ENCODE data around the gene EGLN1.

Gene EGLN1

DNA sequence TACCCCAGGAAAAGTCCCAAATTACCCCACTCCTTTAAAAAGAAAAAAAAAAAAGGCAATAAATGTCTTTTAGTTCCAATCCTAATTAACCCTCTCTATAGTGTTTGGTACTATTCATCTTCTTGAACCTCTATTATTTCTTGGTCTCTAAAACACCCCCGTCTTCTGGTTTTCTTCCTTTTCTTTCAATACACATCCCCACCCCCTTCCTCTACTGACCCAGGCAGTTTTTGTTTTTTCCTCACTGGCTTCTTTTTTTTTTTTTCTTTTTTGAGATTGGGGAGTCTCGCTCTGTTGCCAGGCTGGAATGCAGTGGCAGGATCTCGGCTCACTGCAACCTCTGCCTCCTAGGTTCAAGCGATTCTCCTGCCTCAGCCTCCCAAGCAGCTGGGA, 26.1 kb downstream of the EGLN1 start:
- DNase-seq = no peak

DNA sequence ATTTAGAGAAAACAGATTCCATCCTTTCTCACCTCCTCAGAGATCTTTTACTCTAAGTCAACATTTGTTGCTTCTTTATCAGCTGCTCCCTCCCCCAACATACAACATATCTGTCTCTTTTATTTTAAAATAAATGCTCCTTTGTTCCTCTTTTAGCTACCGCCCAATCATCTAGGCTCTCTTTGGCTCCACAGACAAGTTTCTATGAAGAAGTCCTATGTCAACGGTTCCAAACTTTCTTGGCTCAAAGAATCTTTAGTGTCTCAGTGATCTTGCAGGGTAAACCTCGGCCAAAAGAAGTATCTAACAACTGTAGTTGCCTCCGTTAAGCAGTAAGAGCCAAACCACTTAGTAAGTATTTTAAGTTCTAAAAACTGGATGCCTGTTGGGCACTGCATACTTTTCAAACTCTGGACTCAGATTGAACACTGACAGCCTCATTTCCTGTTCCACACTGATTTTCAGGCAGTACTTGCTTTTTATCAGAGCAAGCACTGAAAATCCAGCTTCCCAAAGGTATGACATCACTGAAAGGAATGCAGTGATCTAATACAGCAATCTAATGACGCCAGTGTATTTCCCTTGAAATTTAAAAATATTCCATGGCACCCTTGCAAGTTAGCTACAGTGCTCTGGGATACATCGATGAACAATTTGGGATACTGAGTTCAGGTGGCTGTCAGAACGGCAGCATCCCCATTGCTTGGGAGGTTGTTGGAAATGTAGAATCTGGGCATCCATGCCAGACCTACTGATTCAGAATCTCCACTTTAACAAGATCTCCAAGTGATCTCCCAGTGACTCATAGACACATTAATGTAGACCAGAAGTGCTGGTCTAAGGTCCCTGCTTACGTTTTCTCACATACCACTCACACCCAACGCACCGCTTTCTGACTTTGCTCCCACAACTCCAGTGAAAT, 26.8 kb downstream of the EGLN1 start:
- DNase-seq = no peak

DNA sequence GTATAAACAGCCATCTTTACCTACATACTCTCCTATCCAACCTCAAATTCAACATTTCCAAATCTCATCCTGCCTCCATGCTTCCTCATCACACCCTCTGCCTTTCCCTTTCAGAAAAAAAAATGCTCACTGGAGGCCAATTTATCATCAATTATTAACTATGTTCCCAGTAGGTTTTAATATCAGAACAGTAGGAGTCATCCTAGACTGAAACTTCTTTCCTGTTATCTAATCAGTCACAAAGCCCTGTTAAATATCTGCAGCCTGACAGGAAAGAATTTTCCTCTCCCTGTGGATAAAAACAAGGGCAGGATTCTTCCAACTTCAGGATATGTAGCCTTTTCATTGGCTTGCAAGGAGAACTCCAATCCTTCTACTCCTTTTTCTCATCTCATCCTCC, 28.4 kb downstream of the EGLN1 start:
- no peak for DNase-seq

DNA sequence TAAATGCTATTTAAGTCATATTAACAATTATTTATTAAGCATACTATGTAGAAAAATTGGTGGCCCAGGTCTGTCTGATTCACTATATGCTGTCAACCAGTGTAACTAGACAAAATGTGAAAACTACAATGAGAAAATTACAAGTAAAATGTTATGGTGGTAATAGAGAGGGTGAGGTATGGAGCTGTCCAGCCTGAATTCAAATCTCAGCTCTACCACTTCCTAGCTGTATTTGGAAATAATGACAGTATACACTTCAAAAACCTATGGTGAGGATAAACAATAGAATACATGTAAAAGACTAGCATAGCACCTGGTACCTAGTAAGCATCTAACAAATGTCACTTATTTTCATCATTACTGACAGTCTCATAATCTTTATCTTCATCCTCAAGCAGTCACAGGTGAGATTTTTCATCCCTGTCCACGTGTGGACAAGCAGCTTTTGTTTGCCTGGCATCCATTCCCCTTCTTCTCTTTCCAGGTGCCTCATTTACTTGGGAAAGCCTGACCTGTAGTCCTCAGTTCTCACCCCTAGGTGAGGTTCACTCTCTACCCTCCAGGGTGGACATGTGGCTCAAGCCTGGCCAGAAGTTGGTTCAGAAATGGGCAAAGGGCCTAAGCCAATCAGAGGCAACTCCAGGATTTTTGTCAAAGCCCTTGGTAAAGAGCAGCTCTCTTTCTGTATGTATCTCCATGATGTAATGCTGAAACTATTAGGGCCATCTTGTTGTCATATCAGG, 29.5 kb downstream of the EGLN1 start:
- no peak for DNase-seq

DNA sequence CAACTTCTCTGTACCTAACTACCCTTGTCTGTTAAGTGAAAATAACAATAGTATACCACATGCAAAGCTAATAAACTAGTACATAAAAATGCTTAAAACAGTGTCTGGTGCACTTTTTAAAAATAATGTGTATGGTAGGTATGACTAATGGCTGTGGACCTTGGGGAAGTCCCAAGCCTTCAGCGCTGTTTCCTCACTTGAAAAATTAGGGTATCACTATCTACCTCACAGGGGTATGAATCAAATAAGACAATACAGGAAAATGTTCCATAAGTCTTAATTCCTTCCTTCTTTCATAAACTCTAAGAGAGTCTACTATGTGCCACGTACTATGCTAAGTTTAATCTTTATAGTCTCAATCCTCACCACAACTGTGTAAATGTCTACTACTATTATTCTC, 32.0 kb downstream of the EGLN1 start:
- DNase-seq = no peak

DNA sequence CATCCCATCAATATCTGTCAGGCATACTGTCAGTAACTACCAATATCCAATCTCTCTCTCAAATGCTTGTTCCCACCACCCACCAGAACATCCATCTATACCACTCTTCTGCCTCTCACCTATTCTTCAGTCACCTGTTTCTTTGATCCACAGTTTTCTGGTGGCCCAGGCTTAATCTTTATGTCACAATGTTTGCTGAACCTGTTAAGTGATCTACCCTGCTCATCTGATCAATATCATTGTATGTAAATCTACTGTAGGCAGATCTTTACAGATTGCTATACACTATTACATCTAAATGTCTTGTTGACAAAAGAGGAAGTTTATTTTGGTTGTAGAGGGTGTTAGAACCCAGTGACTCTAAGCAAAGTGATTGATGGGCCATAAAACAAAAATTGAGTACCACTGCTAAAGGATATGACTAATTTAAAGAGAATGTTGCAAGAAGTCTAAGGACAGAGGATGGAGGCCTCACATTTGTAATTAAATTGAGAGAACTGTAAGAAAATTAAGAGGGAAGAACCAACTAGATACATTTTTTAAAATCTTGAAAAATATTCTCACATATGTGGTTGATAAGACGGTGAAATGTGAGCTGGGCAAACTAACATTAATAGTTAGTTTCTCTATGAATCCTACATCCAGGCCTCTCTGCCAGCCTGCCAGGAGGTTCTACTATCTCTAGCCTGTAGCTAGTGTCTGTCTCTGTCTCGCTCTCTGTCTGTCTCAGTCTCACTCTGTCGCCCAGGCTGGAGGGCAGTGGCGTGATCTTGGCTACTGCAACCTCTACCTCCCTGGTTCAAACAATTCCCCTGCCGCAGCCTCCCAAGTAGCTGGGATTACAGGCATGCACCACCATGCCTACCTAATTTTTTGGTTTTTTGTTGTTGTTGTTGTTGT, 34.1 kb downstream of the EGLN1 start:
- DNase-seq = no peak

DNA sequence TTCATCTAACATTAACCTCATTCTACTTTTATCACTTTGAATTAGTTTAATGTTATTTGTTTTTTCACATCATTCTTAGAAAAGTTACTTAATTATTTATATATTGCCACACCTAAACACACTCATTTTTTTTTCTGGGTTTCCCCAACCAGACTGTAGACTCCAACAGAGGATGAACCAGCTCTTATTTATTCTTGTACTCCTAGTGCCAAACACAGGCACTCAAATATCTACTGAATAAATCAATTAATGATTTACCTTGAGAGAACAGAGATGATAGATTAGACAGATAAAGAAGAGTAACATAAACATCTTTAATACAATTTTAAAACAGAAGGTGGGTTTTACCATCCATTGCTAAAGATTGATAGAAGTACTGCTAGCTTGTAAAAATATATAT, 35.6 kb downstream of the EGLN1 start:
- no peak for DNase-seq

DNA sequence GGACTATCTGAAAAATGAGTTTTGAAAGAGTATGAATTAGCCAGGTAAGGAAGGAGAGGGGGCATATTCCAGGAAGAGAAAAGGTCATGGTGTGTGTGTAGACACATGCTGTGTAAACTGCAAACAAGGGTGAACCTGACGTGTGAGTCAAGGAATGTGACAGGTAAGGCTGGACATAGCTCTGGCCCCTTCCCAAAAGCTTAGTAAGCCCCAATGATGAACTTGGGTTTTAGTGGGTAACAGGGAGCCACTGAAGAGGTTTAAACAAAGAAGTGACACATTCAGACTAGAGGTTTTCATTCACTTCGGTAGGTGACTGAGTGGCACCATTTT, 36.7 kb downstream of the EGLN1 start:
- DNase-seq = no peak

DNA sequence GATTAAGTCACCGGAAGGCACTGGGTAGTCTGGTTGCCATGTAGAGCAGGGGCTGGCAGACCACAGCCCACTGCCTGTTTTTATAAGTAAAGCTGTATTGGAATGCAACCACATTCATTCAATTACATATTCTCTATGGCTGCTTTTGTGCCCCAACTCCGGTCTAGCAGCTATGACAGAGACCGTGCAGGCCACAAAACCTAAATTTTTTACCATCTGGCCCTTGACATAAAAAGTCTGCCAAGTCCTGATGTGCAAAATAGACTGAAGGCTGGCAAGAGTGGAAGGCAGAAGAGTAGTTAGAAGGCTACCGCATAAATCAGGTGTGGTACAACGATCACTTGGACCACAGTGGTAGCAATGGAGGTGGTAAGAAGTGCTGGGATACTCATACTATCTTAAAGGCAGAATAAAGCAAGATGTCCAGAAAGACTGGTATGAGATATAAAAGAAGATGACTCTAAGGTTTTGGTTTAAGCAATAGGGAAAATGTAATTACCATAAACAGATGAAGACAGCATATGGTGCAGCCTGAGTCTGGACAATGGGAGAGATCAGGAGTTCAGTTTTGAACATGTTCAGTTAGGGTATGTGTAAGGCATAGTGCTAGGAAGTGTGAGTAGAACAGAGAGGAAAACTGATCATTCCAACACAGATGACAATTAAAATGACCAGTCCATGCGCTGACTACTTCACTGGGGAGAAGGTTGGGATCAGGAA, 37.2 kb downstream of the EGLN1 start:
- no peak for DNase-seq

DNA sequence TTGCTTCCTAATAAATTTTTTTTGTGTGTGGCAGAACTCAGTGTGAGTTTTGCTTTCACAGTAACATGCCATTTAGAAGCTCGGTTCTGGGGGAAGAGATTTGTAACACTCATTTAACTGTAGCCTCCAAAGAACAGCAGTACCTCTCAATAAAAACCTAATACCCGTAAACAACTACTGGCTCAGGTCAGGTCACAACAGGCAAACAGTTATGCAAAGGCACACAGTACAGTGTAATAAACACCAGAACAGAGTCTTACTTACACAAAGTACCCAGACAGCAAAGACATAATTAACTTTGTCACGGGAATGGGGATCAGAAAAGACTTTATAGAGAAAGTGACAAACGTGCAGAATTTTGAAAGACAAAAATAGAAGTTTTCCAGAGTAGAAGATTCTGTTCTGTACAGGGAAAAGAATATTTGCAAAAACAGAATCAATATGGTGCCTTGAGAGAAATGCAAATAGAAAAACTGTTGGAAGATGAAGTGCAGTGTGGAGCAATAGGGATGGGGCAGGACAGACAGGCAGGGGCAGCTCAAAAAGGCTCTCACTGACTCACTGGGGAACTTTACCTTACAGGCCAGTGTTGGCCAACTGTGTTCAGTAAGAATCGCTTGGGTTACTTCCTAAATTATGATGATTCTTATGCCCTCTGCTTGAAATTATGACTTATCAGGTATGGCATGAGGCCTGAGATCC, 38.8 kb downstream of the EGLN1 start:
- no peak for DNase-seq

DNA sequence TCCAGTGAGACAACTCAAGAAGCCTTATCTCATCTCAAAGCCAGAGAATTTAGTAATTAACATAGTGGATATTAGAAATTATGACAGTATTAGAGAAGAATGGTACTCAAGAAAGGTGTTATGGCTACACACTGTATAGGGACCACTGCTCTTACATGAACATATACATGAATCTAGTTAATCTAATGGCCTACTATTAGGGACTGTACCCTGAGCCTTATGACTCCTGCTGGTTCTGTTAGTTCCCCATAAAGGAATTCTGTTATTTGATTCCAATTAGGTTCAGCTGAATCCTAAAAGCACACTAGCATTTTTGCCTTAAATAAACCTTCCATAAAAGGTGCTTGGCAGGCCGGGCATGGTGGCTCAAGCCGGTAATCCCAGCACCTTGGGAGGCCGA, 39.7 kb downstream of the EGLN1 start:
- no peak for DNase-seq

DNA sequence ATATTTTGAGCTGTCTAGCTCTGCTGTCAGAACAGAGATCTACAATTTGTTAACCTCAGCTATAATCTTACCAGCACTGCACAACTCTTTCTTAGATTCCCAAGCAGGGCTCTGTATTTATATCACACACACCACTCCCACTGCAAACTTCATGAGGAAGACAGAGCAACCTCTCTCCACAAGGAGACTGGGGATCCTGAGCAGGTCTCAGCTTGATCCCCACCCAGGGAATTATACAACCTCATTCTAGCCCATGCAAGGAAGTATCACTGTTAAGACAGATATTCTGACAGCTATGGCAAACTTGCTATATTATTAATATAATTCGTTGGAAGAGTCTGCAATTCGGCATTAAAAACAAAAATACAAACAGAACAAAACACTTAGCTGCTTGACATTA, 40.4 kb downstream of the EGLN1 start:
- no peak for DNase-seq

DNA sequence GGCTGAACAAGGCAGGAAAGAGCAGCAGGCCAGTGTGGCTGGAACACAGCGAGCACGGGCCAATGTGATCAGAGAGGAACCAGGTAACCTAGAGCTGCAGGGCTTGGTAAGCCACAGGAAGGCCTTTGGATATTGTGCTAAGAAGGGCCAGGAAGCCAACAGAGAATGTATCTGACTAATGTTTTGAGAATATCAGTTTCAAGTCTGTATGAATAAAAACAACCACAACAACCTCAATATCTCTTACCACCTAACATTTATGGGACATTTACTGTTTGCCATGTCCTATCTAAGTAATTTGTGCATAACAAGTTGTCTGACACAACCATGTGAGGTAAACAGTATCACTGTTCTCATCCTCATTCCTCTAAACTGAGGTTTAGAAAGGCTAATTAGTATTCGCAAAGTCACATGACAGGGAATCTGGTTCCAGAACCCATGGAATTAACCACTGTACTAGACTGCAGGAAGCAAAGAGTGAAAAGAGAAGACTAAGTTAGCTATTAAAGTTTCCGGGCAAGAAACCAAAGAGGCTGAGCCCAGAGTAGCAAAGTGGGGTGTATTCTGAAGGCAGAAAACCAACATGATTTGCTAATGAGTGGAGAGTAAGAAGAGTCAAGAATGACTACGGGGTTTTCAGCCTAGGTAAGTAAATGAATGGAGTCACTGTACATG, 45.1 kb downstream of the EGLN1 start:
- peak in 1 of 2 donors; percentile 19 for DNase-seq

DNA sequence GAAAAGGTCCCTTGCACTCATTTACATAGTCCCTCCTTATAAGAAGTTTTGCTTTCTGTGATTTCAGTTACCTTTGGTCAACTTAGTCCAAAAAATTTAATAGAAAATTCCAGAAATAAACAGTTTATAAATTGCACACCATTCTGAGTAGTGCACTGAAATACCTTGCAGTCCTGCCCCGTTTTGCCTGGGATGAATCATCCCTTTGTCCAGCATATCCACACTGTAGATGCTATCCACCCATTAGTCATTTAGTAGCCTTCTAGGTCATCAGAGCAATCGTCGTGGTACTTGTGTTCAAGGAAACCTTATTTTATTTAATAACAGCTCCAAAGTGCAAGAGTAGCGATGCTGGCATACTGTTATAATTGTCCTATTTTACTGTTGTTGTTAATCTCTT, 46.0 kb downstream of the EGLN1 start:
- no peak for DNase-seq

DNA sequence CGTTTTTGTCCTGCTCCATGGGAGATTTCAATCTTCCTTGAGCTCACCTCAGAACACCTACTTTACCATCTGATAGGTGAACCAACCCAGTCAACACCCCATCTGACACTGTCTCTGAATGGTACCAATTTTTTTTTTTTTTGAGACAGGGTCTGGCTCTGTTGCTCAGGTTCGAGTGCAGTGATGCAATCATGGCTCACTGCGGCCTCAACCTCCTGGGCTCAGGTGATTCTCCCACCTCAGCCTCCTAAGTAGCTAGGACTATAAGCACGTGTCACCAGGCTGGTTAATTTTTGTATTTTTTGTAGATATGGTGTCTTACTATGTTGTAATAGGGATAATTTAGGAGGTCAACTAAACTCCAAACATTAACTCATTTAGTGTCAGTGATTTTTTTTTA, 47.7 kb downstream of the EGLN1 start:
- no peak for DNase-seq

DNA sequence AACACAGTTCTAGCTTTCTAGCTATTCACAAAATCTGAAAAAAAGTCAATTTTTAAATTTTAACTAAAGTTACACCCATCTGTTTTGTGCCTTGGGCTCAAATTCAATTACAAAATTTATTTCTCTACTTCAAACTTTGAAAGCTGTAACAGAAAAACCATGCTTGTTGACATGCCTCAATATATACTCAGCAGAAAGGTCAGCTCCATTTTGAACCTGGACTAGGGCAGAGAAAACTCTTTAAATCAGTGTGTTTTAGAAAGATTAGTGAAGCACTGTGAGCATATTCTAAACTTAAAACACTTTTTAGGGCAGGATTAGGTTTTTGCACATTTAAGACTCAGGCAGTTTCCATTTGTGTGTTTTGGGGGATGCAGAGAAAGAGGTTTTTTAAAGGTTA, 49.6 kb downstream of the EGLN1 start:
- no peak for DNase-seq

DNA sequence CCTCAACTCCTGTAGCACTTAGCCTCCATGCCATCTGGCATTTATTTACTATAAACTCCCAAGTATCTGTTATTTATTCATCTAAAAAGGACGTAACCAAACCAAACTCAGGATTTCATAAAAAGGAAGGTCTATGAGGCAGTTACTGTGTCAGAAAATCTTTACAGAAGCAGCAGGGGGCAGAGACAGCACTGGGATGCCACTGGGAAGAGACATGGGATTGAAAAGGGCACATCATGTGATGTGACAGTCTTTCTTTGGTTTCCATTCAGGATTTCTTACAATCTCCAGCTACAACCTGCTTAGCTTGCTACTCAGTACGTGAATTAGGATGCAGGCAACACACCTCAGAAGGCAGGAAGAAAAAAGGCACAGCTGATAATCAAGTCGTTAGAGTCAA, 52.8 kb downstream of the EGLN1 start:
- no peak for DNase-seq

DNA sequence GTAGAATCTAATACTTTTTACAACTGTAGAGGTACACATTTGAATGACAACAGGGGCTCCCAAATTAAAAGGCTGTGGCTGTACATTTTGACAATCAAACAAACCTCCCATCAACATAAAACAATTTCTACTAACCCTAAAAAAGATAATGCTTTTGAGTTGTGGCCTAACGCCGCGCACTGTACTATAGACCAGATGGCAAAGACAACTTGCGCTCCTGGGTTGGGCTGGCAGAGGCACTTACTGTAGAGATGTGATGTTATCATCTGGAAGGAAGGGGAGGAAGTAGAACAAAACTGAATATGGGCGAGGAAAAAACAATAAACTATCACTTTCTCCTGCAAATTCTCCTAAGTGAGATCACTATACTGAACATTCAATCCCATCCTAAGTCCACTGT, 57.9 kb downstream of the EGLN1 start:
- no peak for DNase-seq

DNA sequence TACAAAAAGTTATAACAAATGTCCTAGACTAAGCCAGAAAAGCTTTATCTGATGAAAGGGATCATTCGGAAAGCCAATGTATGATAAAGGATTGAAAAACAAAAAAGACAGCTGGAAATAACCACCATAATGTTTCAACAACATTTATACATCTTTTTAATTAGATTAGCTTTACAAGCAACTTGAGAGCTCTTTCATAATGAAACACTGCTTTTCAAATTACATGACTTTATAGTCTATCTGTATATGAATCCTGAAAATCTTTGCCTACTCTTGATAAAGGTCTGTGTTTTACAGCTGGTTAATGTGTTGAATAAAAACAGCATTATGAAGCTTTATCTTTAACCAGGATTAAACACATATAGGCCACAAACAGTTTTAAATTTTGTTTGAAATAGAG, 58.5 kb downstream of the EGLN1 start:
- DNase-seq = no peak

DNA sequence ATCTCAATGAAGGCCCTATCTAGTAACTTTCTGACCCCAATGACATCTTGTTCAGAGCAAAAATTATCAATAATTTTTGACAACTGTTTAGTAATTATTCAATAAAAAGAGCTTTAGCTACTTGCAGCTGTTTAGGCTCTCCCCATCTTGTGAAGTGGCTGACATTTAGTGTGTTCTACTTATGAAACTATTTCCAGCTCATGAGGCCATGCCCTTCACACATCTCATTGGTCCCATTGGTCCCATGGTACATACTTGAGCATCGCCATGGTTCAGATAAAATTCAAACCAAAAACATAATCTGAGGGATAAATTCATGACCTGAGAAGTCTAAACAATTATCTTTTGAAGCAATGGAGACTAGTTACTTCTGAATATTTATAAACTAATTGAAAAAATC, 59.8 kb downstream of the EGLN1 start:
- no peak for DNase-seq

DNA sequence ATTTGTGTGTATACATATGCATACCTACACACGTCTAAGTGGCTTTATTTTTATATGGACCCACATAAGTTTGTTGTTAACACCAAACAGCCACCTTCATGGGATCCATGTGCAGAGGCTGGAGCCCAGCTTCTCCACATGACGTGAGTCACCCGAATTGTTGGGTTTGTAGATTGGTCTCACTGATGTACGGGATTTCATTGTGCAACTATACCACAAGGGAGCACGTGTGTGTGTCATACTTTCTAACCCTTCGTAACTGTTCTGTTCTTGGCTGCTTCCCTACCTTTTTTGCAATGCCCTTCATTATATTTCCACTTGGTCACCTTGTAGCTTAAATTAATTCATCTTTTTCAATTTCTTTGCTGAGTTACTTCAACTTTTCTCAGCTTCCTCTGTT, 63.0 kb downstream of the EGLN1 start:
- no peak for DNase-seq
